ENCODE data around the gene GPR84. TPM values are rescaled to one million over a fixed set of nuclear protein-coding genes. Genes with fewer than 3 reads are reported as not detected.

Gene GPR84
- total and polyA plus RNA-seq, 2 donors (not counting 1 experiment from before 2014, with no cell fraction given), result 0.16 TPM; not detected in 1

- H3K36me3 ChIP-seq (replicated peaks in 1 of 2; ENCODE audit: control extremely low read depth in 1 of 2, control insufficient read depth in 1 of 2, extremely low read depth in 1 of 2, insufficient read depth in 2 of 2, low read length in 1 of 2), result peaks cover 0 to 56% of the 10 kb centered on the region in 2 experiments
- no peak for DNase-seq
- POLR2A ChIA-PET, result no interaction called here
- no peak overlapping the region for H2AFZ ChIP-seq (ENCODE audit: insufficient read depth, low read depth, low read length, poor library complexity, severe bottlenecking)
- H3K4me3 Mint-ChIP-seq, result no peak overlapping the region
- ATAC-seq (ENCODE audit: low read depth), result no peak
- no peaks in the 10 kb centered on the region for H3K27me3 ChIP-seq (replicated peaks in 1 of 4; ENCODE audit: control extremely low read depth in 1 of 4, control insufficient read depth in 3 of 4, insufficient read depth in 4 of 4, low read length in 3 of 4)
- WGBS (ENCODE audit: insufficient coverage), result 100% methylated on average over 2 of the region's 4 CpGs
- no peak overlapping the region for H3K27ac ChIP-seq (ENCODE audit: low read length in 2 of 2)
- no peak overlapping the region for H3K4me2 ChIP-seq (replicated peaks; ENCODE audit: low read depth, low read length, poor library complexity, severe bottlenecking)
- H4K20me1 ChIP-seq (ENCODE audit: control insufficient read depth, insufficient read depth, low read length, poor library complexity, severe bottlenecking), result peaks cover 3% of the 10 kb centered on the region
- CTCF ChIA-PET, result no interaction called here
- peaks cover 14% of the 10 kb centered on the region for H3K4me1 Mint-ChIP-seq
- no peak overlapping the region for H3K9ac ChIP-seq (ENCODE audit: low read length)
- H3K4me3 ChIP-seq (ENCODE audit: control extremely low read depth in 1 of 5, extremely low read depth in 1 of 5, insufficient read depth in 1 of 5, low read depth in 2 of 5, low read length in 4 of 5), result no peak overlapping the region
- no peaks in the 10 kb centered on the region for H3K27me3 Mint-ChIP-seq
- no peaks in the 10 kb centered on the region for H3K79me2 ChIP-seq (ENCODE audit: control insufficient read depth, insufficient read depth, low read length)
- no peaks in the 10 kb centered on the region for H3K9me3 Mint-ChIP-seq (ENCODE audit: insufficient read depth)
- H3K27ac Mint-ChIP-seq, result no peak overlapping the region
- H3K4me1 ChIP-seq (ENCODE audit: control insufficient read depth in 2 of 2, insufficient read depth in 2 of 2, low read length in 2 of 2), result peaks cover 10 to 12% of the 10 kb centered on the region in 2 donors
- TF ChIP-seq CTCF (IDR thresholded peaks at IDR 0.05), result no peak
- no peak for TF ChIP-seq EZH2 (IDR thresholded peaks at IDR 0.05; ENCODE audit: borderline replicate concordance, insufficient read depth, low read depth, low read length, poor library complexity, severe bottlenecking)
- intact Hi-C loops (cut with micrococcal nuclease), result no loop called here
- no peaks in the 10 kb centered on the region for H3K9me3 ChIP-seq (ENCODE audit: control extremely low read depth in 1 of 3, control insufficient read depth in 2 of 3, insufficient read depth in 1 of 3, low read length in 2 of 3)
Observed at GRCh38 chr12:54349036-54349435, 15.2 kb downstream of the GPR84 start.

- Histone ChIP-seq H3K9ac (ENCODE audit: low read length) (no peak overlapping the region), H3K4me1 (ENCODE audit: control insufficient read depth in 2 of 2, insufficient read depth in 2 of 2, low read length in 2 of 2) (peaks cover 6 to 8% of the 10 kb centered on the region in 2 donors), H3K36me3 (replicated peaks in 1 of 2; ENCODE audit: control extremely low read depth in 1 of 2, control insufficient read depth in 1 of 2, extremely low read depth in 1 of 2, insufficient read depth in 2 of 2, low read length in 1 of 2) (peaks cover 4 to 52% of the 10 kb centered on the region in 2 experiments), H3K4me2 (replicated peaks; ENCODE audit: low read depth, low read length, poor library complexity, severe bottlenecking) (no peak overlapping the region), H3K4me3 (ENCODE audit: control extremely low read depth in 1 of 5, extremely low read depth in 1 of 5, insufficient read depth in 1 of 5, low read depth in 2 of 5, low read length in 4 of 5) (no peak overlapping the region), H3K27me3 (replicated peaks in 1 of 4; ENCODE audit: control extremely low read depth in 1 of 4, control insufficient read depth in 3 of 4, insufficient read depth in 4 of 4, low read length in 3 of 4) (no peaks in the 10 kb centered on the region), H4K20me1 (ENCODE audit: control insufficient read depth, insufficient read depth, low read length, poor library complexity, severe bottlenecking) (peaks cover 14% of the 10 kb centered on the region), H3K27ac (ENCODE audit: low read length in 2 of 2) (no peak overlapping the region), H3K79me2 (ENCODE audit: control insufficient read depth, insufficient read depth, low read length) (peaks cover 16% of the 10 kb centered on the region), H3K9me3 (ENCODE audit: control extremely low read depth in 1 of 3, control insufficient read depth in 2 of 3, insufficient read depth in 1 of 3, low read length in 2 of 3) (no peaks in the 10 kb centered on the region), H2AFZ (ENCODE audit: insufficient read depth, low read depth, low read length, poor library complexity, severe bottlenecking) (no peak overlapping the region)
- ChIA-PET POLR2A (no interaction called here), CTCF (interaction anchor here (0.6 to 1.7 kb wide), 8 partner anchors 11 to 1646 kb away, joined by 3 to 6 read pairs (median 3); partner anchors contain the start of gene COPZ1)
- 97% methylated on average over 5 of the region's 9 CpGs for WGBS (ENCODE audit: insufficient coverage)
- Mint-ChIP-seq H3K4me3 (no peak overlapping the region), H3K9me3 (ENCODE audit: insufficient read depth) (no peaks in the 10 kb centered on the region), H3K27ac (no peak overlapping the region), H3K4me1 (peaks cover 10% of the 10 kb centered on the region), H3K27me3 (no peaks in the 10 kb centered on the region)
- TF ChIP-seq CTCF (IDR thresholded peaks at IDR 0.05), result no peak
- no peak for TF ChIP-seq EZH2 (IDR thresholded peaks at IDR 0.05; ENCODE audit: borderline replicate concordance, insufficient read depth, low read depth, low read length, poor library complexity, severe bottlenecking)
- intact Hi-C loops (cut with micrococcal nuclease), result no loop called here
- no peak for ATAC-seq (ENCODE audit: low read depth)
- DNase-seq, result no peak
Observed at GRCh38 chr12:54341378-54342300, 22.6 kb downstream of the GPR84 start.
